Measurements from ENCODE around the gene HPCA.
A peak's percentile ranks its signal among the peaks of the same experiment; 100 is the strongest.

HPCA gene

GRCh38 chr1:32889731-32890278 is 3.5 kb downstream of the HPCA start:
- DNase-seq (ENCODE audit: low read depth in 2 of 2), result no peak

- DNase-seq (ENCODE audit: low read depth in 2 of 2), result no peak
Observed at GRCh38 chr1:32890516-32891240, 4.4 kb downstream of the HPCA start.

- no peak for DNase-seq (ENCODE audit: low read depth in 2 of 2)
Observed at GRCh38 chr1:32891241-32891570, 4.9 kb downstream of the HPCA start.

GRCh38 chr1:32891630-32892029 is 5.3 kb downstream of the HPCA start:
- DNase-seq (ENCODE audit: low read depth in 2 of 2), result no peak

- peak; percentile 38 to 45 for DNase-seq (ENCODE audit: low read depth in 2 of 2)
Observed at GRCh38 chr1:32892368-32893197, 6.3 kb downstream of the HPCA start.

- DNase-seq (ENCODE audit: low read depth in 2 of 2), result no peak
Observed at GRCh38 chr1:32893198-32894018, 7.1 kb downstream of the HPCA start.

GRCh38 chr1:32894019-32894600 is 7.8 kb downstream of the HPCA start:
- DNase-seq (ENCODE audit: low read depth in 2 of 2), result no peak

GRCh38 chr1:32894681-32895080 is 8.4 kb downstream of the HPCA start:
- DNase-seq (ENCODE audit: low read depth in 2 of 2), result no peak

GRCh38 chr1:32895325-32896215 is 9.3 kb downstream of the HPCA start:
- no peak for DNase-seq (ENCODE audit: low read depth in 2 of 2)

- DNase-seq (ENCODE audit: low read depth in 2 of 2), result no peak
Observed at GRCh38 chr1:32896451-32896850, 10.2 kb downstream of the HPCA start.

- DNase-seq (ENCODE audit: low read depth in 2 of 2), result no peak
Observed at GRCh38 chr1:32897082-32898049, 11.1 kb downstream of the HPCA start.

- no peak for DNase-seq (ENCODE audit: low read depth in 2 of 2)
Observed at GRCh38 chr1:32898056-32898455, 11.8 kb downstream of the HPCA start.

GRCh38 chr1:32898958-32899357 is 12.7 kb downstream of the HPCA start:
- DNase-seq (ENCODE audit: low read depth in 2 of 2), result no peak

GRCh38 chr1:32899586-32900296 is 13.4 kb downstream of the HPCA start:
- DNase-seq (ENCODE audit: low read depth in 2 of 2), result no peak

- DNase-seq (ENCODE audit: low read depth in 2 of 2), result no peak
Observed at GRCh38 chr1:32900371-32900955, 14.2 kb downstream of the HPCA start.

GRCh38 chr1:32900956-32901822 is 14.9 kb downstream of the HPCA start, which contains the start of gene TMEM54:
TSS of gene TMEM54 (minus strand) at chr1:32901389. CDS start at chr1:32901238, 151 bp downstream.
- no peak for DNase-seq (ENCODE audit: low read depth in 2 of 2)

- DNase-seq (ENCODE audit: low read depth in 2 of 2), result no peak
Observed at GRCh38 chr1:32901823-32902534, 15.7 kb downstream of the HPCA start.
